Karpas-422 (cell line): ENCODE results near the gene IGF2. TPM values are rescaled to one million over a fixed set of nuclear protein-coding genes. Genes with fewer than 3 reads are reported as not detected.

Experiments used
- DNase-seq: peaks from one replicate; pipeline ENCODE4 v3.0.0-alpha.2; 2015
- H2AFZ ChIP-seq: fragments of 200-600 bp; sonication (generic); 2 replicates; pipeline ENCODE4 v1.6.1; 2014; ENCODE audit warnings: antibody characterized with exemption, low read length, mixed read lengths
- H3K27ac ChIP-seq: fragments of 200-600 bp; sonication (generic); 2 replicates; pipeline ENCODE4 v1.5.1; 2014; ENCODE audit warnings: mild to moderate bottlenecking, low read length, moderate library complexity
- H3K27me3 ChIP-seq: fragments of 200-600 bp; sonication (generic); 2 replicates; pipeline ENCODE4 v1.6.1; 2014; ENCODE audit warnings: low read length, mixed read lengths
- H3K36me3 ChIP-seq: fragments of 200-600 bp; sonication (generic); 2 replicates; pipeline ENCODE4 v1.6.1; 2014; ENCODE audit warnings: low read length, mixed read lengths; ENCODE audit not compliant: insufficient read depth
- H3K4me1 ChIP-seq: fragments of 200-600 bp; sonication (generic); 2 replicates; pipeline ENCODE4 v1.6.1; 2014; ENCODE audit warnings: mild to moderate bottlenecking, low read length, mixed read lengths
- H3K4me2 ChIP-seq: fragments of 200-600 bp; sonication (generic); 2 replicates; pipeline ENCODE4 v1.6.1; 2014; ENCODE audit warnings: low read length, low read depth, mild to moderate bottlenecking; ENCODE audit not compliant: poor library complexity, severe bottlenecking
- H3K4me3 ChIP-seq: fragments of 200-600 bp; sonication (generic); 2 replicates; pipeline ENCODE4 v1.5.1; 2014; ENCODE audit warnings: mild to moderate bottlenecking, antibody characterized with exemption, low read length, mixed read lengths
- H3K79me2 ChIP-seq: fragments of 200-600 bp; sonication (generic); 2 replicates; pipeline ENCODE4 v1.6.1; 2014; ENCODE audit warnings: mild to moderate bottlenecking, low read length, mixed read lengths
- H3K9ac ChIP-seq: fragments of 200-600 bp; sonication (generic); 2 replicates; pipeline ENCODE4 v1.6.0; 2014; ENCODE audit warnings: low read length
- H3K9me2 ChIP-seq: fragments of 200-600 bp; sonication (generic), shearing (Covaris generic); replicated peaks from 2 replicates; pipeline ENCODE4 v1.6.0; 2014; ENCODE audit warnings: mild to moderate bottlenecking, low read length, moderate library complexity; ENCODE audit not compliant: insufficient read depth
- H3K9me3 ChIP-seq: fragments of 300-700, 200-600 bp; sonication (generic); 2 replicates; pipeline ENCODE4 v1.6.1; 2014; ENCODE audit warnings: low read length, mixed read lengths
- H4K20me1 ChIP-seq: fragments of 200-600 bp; sonication (generic); 2 replicates; pipeline ENCODE4 v1.6.1; 2014; ENCODE audit warnings: mild to moderate bottlenecking, antibody characterized with exemption, low read length, low read depth; ENCODE audit not compliant: insufficient read depth
- total RNA-seq: library from RNA; depleted of rRNA; stranded (reverse); fragments of >200 nt; shearing (Covaris generic); gene quantifications from 2 replicates; pipeline ENCODE4 v1.2.3, GENCODE V29; 2014; ENCODE audit warnings: low replicate concordance

IGF2 gene
- total RNA-seq, 1 experiment from 2014 or later: not detected

- Histone ChIP-seq H3K4me1 (no peaks in the 10 kb centered on the region), H3K79me2 (no peaks in the 10 kb centered on the region), H3K27me3 (no peaks in the 10 kb centered on the region), H3K9me3 (no peaks in the 10 kb centered on the region), H3K27ac (no peak overlapping the region), H3K9ac (no peak overlapping the region), H3K9me2 (no peaks in the 10 kb centered on the region), H3K4me3 (no peak overlapping the region), H2AFZ (no peak overlapping the region), H4K20me1 (no peaks in the 10 kb centered on the region), H3K36me3 (no peaks in the 10 kb centered on the region), H3K4me2 (no peak overlapping the region)
- DNase-seq: no peak
Observed at GRCh38 chr11:2167141-2168045, 28.2 kb upstream of the IGF2 start.

- no peak overlapping the region for H3K4me3 ChIP-seq
- no peak overlapping the region for H2AFZ ChIP-seq
- H3K27me3 ChIP-seq: no peaks in the 10 kb centered on the region
- H3K79me2 ChIP-seq: no peaks in the 10 kb centered on the region
- DNase-seq: peak; percentile 61
- no peak overlapping the region for H3K27ac ChIP-seq
- H3K36me3 ChIP-seq: no peaks in the 10 kb centered on the region
- H3K4me1 ChIP-seq: no peaks in the 10 kb centered on the region
- H3K9me3 ChIP-seq: no peaks in the 10 kb centered on the region
- no peaks in the 10 kb centered on the region for H4K20me1 ChIP-seq
- no peaks in the 10 kb centered on the region for H3K9me2 ChIP-seq
- H3K4me2 ChIP-seq: no peak overlapping the region
- no peak overlapping the region for H3K9ac ChIP-seq
Observed at GRCh38 chr11:2166091-2166851, 27.1 kb upstream of the IGF2 start.

- DNase-seq: no peak
- H3K27ac ChIP-seq: no peak overlapping the region
- H3K27me3 ChIP-seq: no peaks in the 10 kb centered on the region
- no peak overlapping the region for H3K4me2 ChIP-seq
- H3K9me2 ChIP-seq: no peaks in the 10 kb centered on the region
- no peak overlapping the region for H3K4me3 ChIP-seq
- H3K36me3 ChIP-seq: no peaks in the 10 kb centered on the region
- H2AFZ ChIP-seq: no peak overlapping the region
- H3K9me3 ChIP-seq: no peaks in the 10 kb centered on the region
- H3K79me2 ChIP-seq: no peaks in the 10 kb centered on the region
- no peak overlapping the region for H3K9ac ChIP-seq
- no peaks in the 10 kb centered on the region for H3K4me1 ChIP-seq
- no peaks in the 10 kb centered on the region for H4K20me1 ChIP-seq
Observed at GRCh38 chr11:2165571-2165970, 26.4 kb upstream of the IGF2 start.

- H2AFZ ChIP-seq: no peak overlapping the region
- no peaks in the 10 kb centered on the region for H4K20me1 ChIP-seq
- DNase-seq: no peak
- no peaks in the 10 kb centered on the region for H3K79me2 ChIP-seq
- H3K27me3 ChIP-seq: no peaks in the 10 kb centered on the region
- no peaks in the 10 kb centered on the region for H3K36me3 ChIP-seq
- H3K9me2 ChIP-seq: no peaks in the 10 kb centered on the region
- H3K4me3 ChIP-seq: no peak overlapping the region
- H3K4me1 ChIP-seq: no peaks in the 10 kb centered on the region
- H3K4me2 ChIP-seq: no peak overlapping the region
- H3K9me3 ChIP-seq: no peaks in the 10 kb centered on the region
- no peak overlapping the region for H3K27ac ChIP-seq
- H3K9ac ChIP-seq: no peak overlapping the region
Observed at GRCh38 chr11:2164861-2165555, 25.8 kb upstream of the IGF2 start.

- DNase-seq: no peak
- no peak overlapping the region for H3K9ac ChIP-seq
Observed at GRCh38 chr11:2164081-2164480, 24.9 kb upstream of the IGF2 start.

GRCh38 chr11:2163428-2163978, 24.3 kb upstream of the IGF2 start:
- no peak for DNase-seq
- Histone ChIP-seq H3K36me3 (no peaks in the 10 kb centered on the region), H3K9ac (no peak overlapping the region), H2AFZ (no peak overlapping the region), H3K9me2 (no peaks in the 10 kb centered on the region), H3K4me2 (no peak overlapping the region), H3K4me3 (no peak overlapping the region), H3K9me3 (no peaks in the 10 kb centered on the region), H4K20me1 (no peaks in the 10 kb centered on the region), H3K27me3 (no peaks in the 10 kb centered on the region), H3K27ac (no peak overlapping the region), H3K79me2 (no peaks in the 10 kb centered on the region), H3K4me1 (no peaks in the 10 kb centered on the region)

More at GRCh38 chr11:2164081-2164480, 24.9 kb upstream of the IGF2 start:
- Histone ChIP-seq H3K9me2 (no peaks in the 10 kb centered on the region), H3K4me1 (no peaks in the 10 kb centered on the region), H3K27ac (no peak overlapping the region), H3K9me3 (no peaks in the 10 kb centered on the region), H3K79me2 (no peaks in the 10 kb centered on the region), H2AFZ (no peak overlapping the region), H3K27me3 (no peaks in the 10 kb centered on the region), H3K4me2 (no peak overlapping the region), H4K20me1 (no peaks in the 10 kb centered on the region), H3K4me3 (no peak overlapping the region), H3K36me3 (no peaks in the 10 kb centered on the region)

GRCh38 chr11:2160736-2161259, 21.6 kb upstream of the IGF2 start, which contains the start of gene INS:
TSS of gene INS (minus strand) at chr11:2161209. CDS start at chr11:2160971, 238 bp downstream.
- Histone ChIP-seq H3K4me2 (no peak within 1 kb of the TSS), H3K27me3 (no peaks in the 10 kb centered on the region), H3K27ac (no peak within 1 kb of the TSS), H3K4me1 (no peaks in the 10 kb centered on the region), H3K4me3 (no peak within 1 kb of the TSS), H3K9me3 (no peaks in the 10 kb centered on the region), H3K79me2 (no peaks in the 10 kb centered on the region), H3K9me2 (no peaks in the 10 kb centered on the region), H3K9ac (no peak within 1 kb of the TSS), H2AFZ (no peak within 1 kb of the TSS), H3K36me3 (no peaks in the 10 kb centered on the region), H4K20me1 (peaks cover 3% of the 10 kb centered on the region; the same call in 1 of the 2 replicates)
- no peak for DNase-seq
